ENCODE data around the gene LRRC8D. TPM values are rescaled to one million over a fixed set of nuclear protein-coding genes. Genes with fewer than 3 reads are reported as not detected.
A peak's percentile ranks its signal among the peaks of the same experiment; 100 is the strongest.

Gene LRRC8D
- total RNA-seq, 2 experiments from 2014 or later: 25.1 to 26.0 TPM

DNA sequence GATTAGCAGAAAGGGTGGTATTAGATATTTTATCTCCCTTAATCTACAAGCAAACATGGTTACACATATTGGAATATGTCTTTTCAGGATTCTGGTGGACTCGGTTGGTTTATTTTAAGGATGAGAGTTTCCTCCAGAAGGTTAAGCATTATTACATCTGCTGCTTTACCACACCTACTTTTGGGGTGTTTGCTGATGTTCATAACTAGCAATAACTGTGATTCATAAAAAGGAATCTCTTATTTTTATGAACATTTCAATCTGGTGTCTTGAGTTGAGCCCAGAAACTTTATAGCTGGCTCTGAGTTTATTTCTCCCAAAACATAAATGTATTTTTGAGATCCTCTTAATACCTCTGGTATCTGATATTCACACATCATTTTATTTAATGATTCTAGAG lies 82.7 kb downstream of the LRRC8D start:
- ATAC-seq (ENCODE audit: low read depth) (no peak), DNase-seq (no peak)
- peaks cover 11% of the 10 kb centered on the region for H3K36me3 Mint-ChIP-seq
- no peaks in the 10 kb centered on the region for H3K9me3 Mint-ChIP-seq
- no peak overlapping the region for H3K4me3 Mint-ChIP-seq
- no peaks in the 10 kb centered on the region for H3K27me3 Mint-ChIP-seq
- H3K27ac Mint-ChIP-seq: no peak overlapping the region
- POLR2A ChIA-PET: no interaction called here
- H3K4me1 Mint-ChIP-seq: peaks cover 16% of the 10 kb centered on the region

DNA sequence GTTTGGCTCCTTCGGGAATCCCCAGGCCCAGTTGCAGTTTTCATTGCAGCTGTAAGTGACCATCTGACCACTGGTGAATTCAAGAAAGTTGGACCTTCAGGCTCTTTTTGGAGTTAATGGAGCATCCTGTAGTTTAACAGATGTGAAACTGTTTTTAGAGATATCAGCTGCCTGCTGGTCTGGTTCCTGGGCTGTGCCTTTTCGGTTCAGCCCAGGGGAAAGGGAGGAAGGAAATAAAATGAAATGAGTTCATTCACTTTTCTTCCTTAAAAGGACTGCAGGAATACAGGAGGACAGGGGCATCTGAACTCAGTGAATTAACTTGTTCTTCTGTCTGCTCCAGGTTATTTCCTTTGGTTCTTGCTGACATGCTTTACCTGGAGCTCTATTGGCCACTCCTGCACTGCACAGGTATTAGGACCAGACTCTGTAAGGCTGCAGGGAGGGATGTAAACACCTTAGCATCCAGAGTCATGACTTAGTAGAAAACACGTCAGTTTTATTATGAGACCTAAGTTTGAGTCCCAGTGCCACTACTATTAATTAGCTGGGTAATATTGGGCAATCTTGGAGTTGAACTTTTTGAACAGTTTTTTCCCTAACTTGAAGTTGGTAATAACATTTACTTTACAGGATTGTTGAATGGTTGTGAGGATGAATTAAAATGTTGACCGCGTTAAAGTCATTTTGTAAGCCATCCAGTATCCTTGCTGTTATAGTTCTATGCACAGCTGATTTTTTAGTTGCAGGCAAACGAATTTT lies 83.6 kb downstream of the LRRC8D start:
- POLR2A ChIA-PET: no interaction called here
- Mint-ChIP-seq H3K27ac (no peak overlapping the region), H3K4me1 (peaks cover 20% of the 10 kb centered on the region), H3K36me3 (peaks cover 11% of the 10 kb centered on the region), H3K27me3 (no peaks in the 10 kb centered on the region), H3K4me3 (no peak overlapping the region), H3K9me3 (no peaks in the 10 kb centered on the region)
- ATAC-seq (ENCODE audit: low read depth) (no peak), DNase-seq (no peak)

DNA sequence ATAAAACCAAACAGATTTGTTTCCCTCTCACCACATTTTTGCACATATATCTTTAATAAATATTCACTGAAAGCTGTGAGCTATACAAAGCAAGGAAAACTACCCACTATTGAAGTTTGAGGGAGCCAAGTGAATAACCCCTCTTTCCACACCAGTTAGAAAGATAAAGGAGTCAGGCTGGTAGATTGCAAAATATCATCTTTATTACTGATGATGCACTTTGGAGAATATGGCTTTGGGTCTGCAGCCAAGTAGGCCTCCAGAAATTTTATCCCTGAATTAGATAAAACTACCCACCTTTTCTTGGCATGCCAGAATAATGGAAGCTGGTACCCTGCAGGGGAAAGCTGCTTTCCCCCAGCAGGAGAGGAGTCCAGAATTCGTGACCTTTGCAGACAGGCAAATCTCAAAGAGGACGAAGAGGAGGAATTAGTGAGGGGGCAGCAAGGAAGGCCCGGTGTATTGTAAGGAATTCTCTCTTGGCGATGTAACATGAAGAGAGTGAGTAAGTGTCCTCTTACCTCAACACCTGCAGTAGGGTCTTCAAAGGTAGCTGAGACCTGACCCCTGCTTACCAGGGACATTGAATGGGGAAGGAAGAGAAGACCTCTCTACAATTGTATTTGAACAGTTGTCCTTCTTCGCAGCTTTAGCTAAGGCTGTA lies 84.7 kb downstream of the LRRC8D start:
- Mint-ChIP-seq H3K4me1 (peaks cover 20% of the 10 kb centered on the region), H3K4me3 (no peak overlapping the region), H3K27me3 (no peaks in the 10 kb centered on the region), H3K9me3 (no peaks in the 10 kb centered on the region), H3K36me3 (peaks cover 12% of the 10 kb centered on the region), H3K27ac (no peak overlapping the region)
- DNase-seq (no peak), ATAC-seq (ENCODE audit: low read depth) (no peak)
- POLR2A ChIA-PET: no interaction called here

DNA sequence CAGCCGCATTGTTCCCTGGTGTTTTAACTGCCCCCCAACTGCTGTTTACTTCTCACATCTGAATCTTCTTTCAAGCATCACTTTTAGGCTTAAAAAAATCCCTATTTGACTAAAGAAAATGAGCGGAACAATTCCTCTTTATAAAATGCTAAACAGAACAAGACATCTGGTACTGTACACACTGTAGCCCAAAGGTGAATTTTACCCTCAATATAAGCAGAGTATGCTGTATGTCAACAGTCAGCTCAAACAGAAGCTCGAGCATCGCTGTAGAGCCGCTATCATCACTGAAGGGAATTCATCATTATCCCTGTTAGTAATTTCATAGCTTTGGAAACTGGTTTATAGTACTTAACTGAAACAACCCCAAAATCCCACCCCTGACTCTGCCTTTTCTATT lies 85.3 kb downstream of the LRRC8D start:
- POLR2A ChIA-PET: no interaction called here
- Mint-ChIP-seq H3K27ac (no peak overlapping the region), H3K4me3 (no peak overlapping the region), H3K4me1 (peaks cover 20% of the 10 kb centered on the region), H3K27me3 (no peaks in the 10 kb centered on the region), H3K36me3 (peaks cover 16% of the 10 kb centered on the region), H3K9me3 (no peaks in the 10 kb centered on the region)
- DNase-seq (no peak), ATAC-seq (ENCODE audit: low read depth) (no peak)

DNA sequence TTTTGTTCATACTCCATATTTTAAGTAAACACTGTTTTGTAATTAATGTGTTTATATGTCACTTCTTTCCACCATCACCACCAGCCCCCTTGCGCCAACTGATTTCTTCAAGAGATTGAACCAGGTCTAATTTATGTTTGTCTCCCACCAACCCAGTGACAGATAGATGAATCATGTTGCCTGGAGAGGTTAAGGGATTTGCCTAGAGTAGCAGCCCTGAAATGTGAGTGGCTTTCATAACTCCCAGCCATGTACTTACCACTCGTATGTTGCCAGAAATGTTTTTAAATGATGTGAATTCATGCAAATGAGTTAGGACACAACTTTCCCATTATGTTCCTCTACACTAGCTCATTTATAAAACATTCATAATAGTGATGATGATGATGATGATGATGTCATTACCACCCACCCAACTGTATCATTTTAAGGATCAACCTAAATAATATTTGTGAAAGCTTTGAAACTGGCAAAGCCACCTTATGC lies 86.9 kb downstream of the LRRC8D start:
- H3K9me3 Mint-ChIP-seq: no peaks in the 10 kb centered on the region
- DNase-seq (no peak), ATAC-seq (ENCODE audit: low read depth) (no peak)
- no peak overlapping the region for H3K4me3 Mint-ChIP-seq
- POLR2A ChIA-PET: no interaction called here
- peaks cover 20% of the 10 kb centered on the region for H3K4me1 Mint-ChIP-seq
- peaks cover 19% of the 10 kb centered on the region for H3K36me3 Mint-ChIP-seq
- H3K27ac Mint-ChIP-seq: no peak overlapping the region
- no peaks in the 10 kb centered on the region for H3K27me3 Mint-ChIP-seq

DNA sequence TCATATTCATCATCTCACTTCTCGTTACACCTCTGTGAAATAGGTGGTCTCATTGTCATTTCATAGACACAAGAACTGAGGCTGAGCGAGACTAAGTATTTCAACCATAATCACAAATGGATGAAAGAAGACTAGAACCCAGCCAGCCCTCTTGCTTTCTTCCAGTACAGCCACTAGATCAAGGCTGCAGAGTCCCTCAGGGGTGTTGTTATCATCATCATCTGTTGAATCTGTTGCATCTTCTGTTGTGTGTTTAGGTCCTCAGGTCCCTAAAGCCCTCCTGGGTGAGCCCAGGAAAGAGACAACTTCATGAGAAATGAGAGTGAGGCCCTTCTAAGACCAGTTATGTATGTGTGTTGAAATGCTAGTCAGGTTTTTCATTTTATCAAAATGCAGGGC lies 87.4 kb downstream of the LRRC8D start:
- ATAC-seq (ENCODE audit: low read depth) (no peak), DNase-seq (no peak)
- H3K36me3 Mint-ChIP-seq: peaks cover 21% of the 10 kb centered on the region
- POLR2A ChIA-PET: no interaction called here
- H3K9me3 Mint-ChIP-seq: no peaks in the 10 kb centered on the region
- no peaks in the 10 kb centered on the region for H3K27me3 Mint-ChIP-seq
- no peak overlapping the region for H3K4me3 Mint-ChIP-seq
- H3K27ac Mint-ChIP-seq: no peak overlapping the region
- H3K4me1 Mint-ChIP-seq: peaks cover 25% of the 10 kb centered on the region

DNA sequence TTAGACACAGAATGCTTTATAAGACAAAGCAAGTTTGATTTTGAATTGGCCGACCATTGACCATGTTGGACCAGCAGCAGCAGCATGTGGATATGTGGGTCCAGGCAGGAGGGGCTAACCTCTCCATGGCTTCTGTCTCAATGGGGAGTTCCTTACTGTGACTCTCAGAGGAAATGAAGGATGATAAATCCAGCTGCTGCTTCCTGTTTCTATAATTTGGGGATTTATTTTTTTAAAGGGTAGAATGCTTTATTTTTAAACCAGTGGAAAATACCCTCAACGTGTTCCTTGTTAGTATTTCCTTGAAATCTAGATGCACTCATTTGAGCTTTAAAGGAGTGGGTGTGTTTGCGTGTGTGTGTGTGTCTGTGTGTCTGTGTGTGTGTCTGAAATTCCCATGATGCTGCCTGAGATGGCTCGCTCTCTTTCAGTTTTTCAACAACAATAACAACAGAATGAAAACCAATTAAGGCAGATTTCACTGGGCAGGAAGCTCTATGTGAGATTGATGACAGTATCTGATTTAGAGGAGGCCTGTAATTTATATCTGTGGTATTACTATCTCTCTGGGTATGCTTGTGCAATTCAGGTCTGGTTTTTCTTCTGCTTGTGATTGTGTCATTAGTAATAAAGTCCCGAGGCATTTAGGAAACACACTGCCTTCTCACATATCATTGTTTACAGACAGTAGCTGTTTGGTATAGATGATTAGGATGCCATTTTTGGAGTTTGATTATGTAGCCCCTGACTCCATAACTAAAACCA lies 88.0 kb downstream of the LRRC8D start:
- DNase-seq (no peak), ATAC-seq (ENCODE audit: low read depth) (no peak)
- Mint-ChIP-seq H3K4me1 (peaks cover 26% of the 10 kb centered on the region), H3K4me3 (no peak overlapping the region), H3K27me3 (no peaks in the 10 kb centered on the region), H3K27ac (no peak overlapping the region), H3K36me3 (peaks cover 22% of the 10 kb centered on the region), H3K9me3 (no peaks in the 10 kb centered on the region)
- POLR2A ChIA-PET: no interaction called here

DNA sequence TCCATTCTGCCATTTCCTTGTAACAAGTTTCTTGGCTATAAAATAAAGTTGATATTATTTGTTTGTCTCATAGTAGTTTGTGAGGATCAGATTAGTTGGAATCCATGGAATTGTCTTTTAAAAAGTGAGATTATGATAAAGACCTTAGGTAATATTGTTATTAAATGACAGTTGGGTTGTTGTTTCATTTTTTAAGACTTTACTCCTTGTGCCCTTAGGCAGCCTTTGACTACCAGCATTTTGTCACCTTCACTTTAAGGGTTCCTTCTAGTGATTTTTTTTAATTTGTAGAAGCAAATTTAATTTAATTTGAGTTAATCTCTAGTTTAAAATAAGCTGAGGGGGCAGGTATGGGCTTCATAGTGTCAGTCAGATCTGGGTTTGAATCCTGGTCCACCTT lies 89.4 kb downstream of the LRRC8D start:
- POLR2A ChIA-PET: no interaction called here
- no peaks in the 10 kb centered on the region for H3K27me3 Mint-ChIP-seq
- peaks cover 21% of the 10 kb centered on the region for H3K4me1 Mint-ChIP-seq
- peaks cover 22% of the 10 kb centered on the region for H3K36me3 Mint-ChIP-seq
- H3K27ac Mint-ChIP-seq: no peak overlapping the region
- no peak overlapping the region for H3K4me3 Mint-ChIP-seq
- ATAC-seq (ENCODE audit: low read depth) (no peak), DNase-seq (no peak)
- no peaks in the 10 kb centered on the region for H3K9me3 Mint-ChIP-seq

DNA sequence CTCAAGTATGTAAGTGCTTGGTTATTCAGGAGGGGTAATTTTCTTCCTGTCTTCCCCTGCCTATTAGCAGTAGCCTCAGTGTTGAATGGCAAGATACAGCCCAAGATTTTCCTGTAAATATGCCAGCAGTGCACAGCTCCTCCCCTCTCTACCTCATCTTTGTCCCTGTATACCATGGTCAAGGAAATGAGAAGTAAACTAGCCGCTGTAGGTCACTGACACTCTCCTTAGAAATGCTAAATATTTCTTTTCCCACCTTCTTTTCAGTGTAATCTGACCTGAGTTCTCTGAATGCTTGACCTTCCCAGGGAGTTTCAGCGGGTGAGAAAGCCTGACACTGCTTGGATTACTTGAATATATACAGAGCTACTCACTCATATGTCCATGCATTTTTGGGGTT lies 89.9 kb downstream of the LRRC8D start:
- Mint-ChIP-seq H3K4me1 (peaks cover 21% of the 10 kb centered on the region), H3K9me3 (no peaks in the 10 kb centered on the region), H3K36me3 (peaks cover 18% of the 10 kb centered on the region), H3K27me3 (no peaks in the 10 kb centered on the region), H3K27ac (no peak overlapping the region), H3K4me3 (no peak overlapping the region)
- DNase-seq: no peak
- ATAC-seq (ENCODE audit: low read depth): no peak
- POLR2A ChIA-PET: no interaction called here

DNA sequence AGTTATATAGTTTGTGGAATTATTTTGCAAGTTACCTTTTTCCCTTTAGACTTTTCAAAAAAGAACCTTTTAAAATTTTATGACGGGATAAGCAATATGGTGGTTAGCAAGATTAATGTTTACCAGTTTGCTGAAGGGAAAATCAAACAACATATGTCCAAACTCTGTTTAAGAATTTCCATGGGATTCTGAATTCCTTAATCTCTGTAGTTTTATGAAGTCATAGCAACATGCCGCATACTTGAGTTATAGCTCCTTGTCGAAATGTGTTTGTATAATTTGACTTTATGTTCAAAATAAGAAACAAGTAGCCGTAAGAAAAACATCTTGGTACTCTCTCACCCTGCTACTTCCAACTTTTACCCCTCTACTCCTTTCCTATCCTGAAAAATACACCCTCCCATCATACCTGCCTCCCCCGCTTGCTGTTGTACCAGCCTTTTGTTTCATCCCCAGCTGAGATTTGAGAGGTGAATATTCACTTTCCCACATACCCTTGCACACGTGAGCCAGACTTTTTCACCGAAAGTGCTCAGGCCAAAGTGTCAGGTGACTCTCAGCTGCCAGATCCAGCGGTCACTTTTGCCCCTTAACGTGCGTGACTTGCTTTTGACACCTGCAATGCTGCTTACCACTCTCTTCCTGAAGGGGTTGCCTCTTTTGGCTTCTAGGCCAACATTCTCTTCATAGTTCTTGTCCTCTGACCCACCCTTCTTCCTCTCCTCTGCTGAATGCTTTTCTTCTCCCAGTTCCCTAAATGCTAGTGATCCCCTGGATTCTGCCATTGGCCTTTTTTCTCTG lies 90.6 kb downstream of the LRRC8D start:
- Mint-ChIP-seq H3K27me3 (no peaks in the 10 kb centered on the region), H3K27ac (no peak overlapping the region), H3K36me3 (peaks cover 18% of the 10 kb centered on the region), H3K4me1 (peaks cover 21% of the 10 kb centered on the region), H3K9me3 (no peaks in the 10 kb centered on the region), H3K4me3 (no peak overlapping the region)
- POLR2A ChIA-PET: no interaction called here
- DNase-seq (no peak), ATAC-seq (ENCODE audit: low read depth) (no peak)

DNA sequence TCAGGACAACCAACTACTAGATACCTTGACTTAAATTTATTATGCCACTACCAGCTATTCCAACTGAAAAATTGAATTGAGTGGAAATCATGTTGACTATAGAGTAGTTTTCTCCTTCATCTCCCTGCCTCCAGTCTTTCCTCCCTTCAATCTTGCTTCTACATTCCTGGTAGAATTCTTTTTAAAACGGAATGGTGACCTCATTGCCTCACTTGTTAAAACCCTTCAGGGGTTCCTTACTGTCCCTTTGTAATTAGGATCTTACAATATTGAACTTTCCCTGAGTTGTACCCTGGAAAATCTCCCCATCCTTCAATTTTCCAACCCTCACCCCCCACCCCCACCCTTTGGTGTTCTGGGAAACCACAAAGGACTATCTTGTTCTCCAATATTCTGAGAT lies 91.2 kb downstream of the LRRC8D start:
- Mint-ChIP-seq H3K9me3 (no peaks in the 10 kb centered on the region), H3K27ac (no peak overlapping the region), H3K27me3 (no peaks in the 10 kb centered on the region), H3K36me3 (peaks cover 17% of the 10 kb centered on the region), H3K4me3 (no peak overlapping the region), H3K4me1 (peaks cover 18% of the 10 kb centered on the region)
- no peak for ATAC-seq (ENCODE audit: low read depth)
- POLR2A ChIA-PET: no interaction called here
- DNase-seq: no peak

DNA sequence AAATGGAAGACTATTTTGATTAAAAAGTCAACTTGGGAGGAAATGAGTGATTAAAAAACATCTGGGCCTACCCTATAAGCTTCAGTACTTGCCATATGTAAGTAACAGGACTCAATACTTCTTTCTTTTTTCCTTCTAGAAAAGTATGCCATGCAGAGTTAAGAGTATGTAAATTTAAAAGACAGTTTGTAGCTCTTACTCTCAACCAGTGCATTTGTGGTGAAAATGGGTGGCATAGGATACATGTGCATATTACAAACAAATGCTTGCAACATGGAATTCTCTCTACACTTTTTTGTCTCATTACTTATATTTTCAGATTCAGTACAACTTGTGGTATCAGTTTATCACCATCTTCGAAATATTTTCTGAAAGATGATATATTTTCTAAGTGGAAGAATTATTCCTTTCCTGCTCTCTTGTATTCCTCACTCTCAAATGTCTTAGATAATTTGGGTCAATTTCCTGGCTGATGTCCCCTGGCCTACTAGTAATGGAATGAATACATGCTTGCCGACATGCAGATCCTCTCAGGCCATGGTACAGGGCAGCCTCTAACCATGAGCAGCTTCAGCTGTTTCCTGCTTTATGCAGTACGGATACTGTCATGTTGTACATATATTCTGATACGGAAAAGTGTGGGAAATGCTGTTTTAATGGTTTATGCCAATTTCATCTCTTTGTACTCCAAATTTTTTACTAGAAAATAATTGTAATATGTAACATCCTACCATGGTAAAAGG lies 92.7 kb downstream of the LRRC8D start:
- POLR2A ChIA-PET: no interaction called here
- Mint-ChIP-seq H3K36me3 (peaks cover 17% of the 10 kb centered on the region), H3K4me3 (no peak overlapping the region), H3K4me1 (peaks cover 15% of the 10 kb centered on the region), H3K27me3 (no peaks in the 10 kb centered on the region), H3K9me3 (no peaks in the 10 kb centered on the region), H3K27ac (peak overlapping the region; percentile 14)
- ATAC-seq (ENCODE audit: low read depth) (no peak), DNase-seq (no peak)

DNA sequence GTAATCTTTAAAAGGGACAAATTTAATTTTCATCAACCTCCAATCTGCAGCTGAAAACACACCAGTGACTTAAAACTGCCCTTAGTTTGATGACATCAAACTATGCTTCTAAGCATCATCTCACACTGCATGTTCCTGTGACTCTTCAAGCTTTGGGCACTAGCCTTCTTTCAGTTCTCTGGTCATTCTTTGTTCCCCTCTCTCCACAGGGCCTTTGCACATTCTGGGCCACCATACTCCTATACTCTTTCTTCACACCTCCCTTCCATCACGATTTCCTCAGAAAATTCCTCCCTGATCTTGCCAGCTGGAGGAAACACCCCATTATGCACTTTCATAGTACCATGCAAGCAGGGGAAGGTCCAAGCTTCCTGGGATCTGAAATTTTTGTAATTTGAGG lies 96.5 kb downstream of the LRRC8D start:
- Mint-ChIP-seq H3K4me1 (peaks cover 13% of the 10 kb centered on the region), H3K9me3 (no peaks in the 10 kb centered on the region), H3K27me3 (no peaks in the 10 kb centered on the region), H3K27ac (no peak overlapping the region), H3K4me3 (no peak overlapping the region), H3K36me3 (peaks cover 21% of the 10 kb centered on the region)
- DNase-seq (no peak), ATAC-seq (ENCODE audit: low read depth) (no peak)
- POLR2A ChIA-PET: no interaction called here
